CD1c-positive myeloid dendritic cell (primary cell): Measurements from ENCODE around the gene NAPA.

Experiments
- DNase-seq: peaks from one replicate; pipeline ENCODE4 v3.0.0-alpha.2; 2016; ENCODE audit errors: extremely low spot score

NAPA gene

DNA sequence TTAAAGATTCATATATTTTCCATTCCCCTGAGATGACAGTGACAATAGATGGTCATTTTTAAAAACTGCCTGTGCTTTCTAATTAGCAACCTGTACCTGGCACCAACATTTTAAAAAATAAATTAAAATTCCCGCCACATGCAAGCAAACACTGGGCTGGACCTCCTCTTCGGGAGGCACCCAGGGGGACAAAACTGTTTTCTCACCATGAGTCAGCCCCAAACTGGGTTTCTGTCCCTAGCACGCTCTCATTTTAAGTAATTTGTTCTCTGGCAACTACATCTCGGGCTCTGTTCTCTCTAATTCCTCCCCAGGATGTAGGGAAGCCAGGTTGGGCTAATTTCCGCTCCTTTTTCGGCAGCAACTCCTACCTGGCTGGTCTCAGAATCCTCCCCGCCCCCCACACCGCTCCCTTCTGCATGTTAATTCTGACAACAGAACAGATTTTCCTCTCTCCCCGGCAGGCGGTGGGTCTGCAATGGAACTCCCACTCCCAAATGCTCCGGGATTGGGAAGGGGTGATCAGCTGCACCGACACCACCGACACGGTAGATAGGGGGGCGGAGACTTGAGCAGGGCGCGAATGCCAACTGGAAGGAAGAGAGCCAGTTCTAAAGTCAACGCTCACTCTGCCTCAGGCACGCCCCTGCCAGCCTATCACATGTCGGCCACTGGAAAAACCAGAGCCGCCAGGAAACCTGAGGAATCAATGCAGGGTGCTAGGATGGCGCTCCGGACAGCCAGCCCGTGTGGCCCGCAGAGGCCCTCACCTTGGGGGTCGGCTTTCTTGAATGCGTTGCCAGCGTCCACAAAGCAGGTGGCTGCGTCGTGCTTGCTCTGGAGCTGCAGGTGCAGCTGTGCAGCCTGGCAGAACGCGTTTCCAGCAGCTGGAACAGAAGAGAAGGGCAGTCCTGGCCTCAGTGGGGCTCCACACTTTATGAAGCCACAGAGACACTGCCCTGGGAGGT is 14.7 kb downstream of the NAPA start:
- DNase-seq, result no peak

- DNase-seq, result no peak
Measured at GRCh38 chr19:47499371-47499770, 15.5 kb downstream of the NAPA start.

DNA sequence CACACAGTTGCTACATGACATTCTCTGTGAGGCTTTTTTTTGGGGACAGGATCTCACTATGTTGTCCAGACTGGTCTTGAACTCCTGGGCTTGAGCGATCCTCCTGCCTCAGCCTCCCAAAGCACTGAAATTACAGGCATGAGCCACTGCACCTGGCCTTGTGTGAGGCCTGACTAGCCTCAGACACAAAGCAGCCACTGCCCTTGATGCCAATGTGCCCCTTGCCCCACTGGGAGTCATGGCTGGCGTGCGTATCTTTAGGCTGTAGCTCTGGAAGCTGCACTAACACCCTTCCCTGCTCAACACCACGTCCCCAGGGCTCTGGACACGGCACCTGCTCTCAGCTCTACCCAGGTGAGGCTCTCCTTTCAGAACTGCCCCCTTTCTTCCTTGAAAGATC is 16.3 kb downstream of the NAPA start:
- DNase-seq, result no peak

- no peak for DNase-seq
Measured at GRCh38 chr19:47497821-47498520, 16.9 kb downstream of the NAPA start.

DNA sequence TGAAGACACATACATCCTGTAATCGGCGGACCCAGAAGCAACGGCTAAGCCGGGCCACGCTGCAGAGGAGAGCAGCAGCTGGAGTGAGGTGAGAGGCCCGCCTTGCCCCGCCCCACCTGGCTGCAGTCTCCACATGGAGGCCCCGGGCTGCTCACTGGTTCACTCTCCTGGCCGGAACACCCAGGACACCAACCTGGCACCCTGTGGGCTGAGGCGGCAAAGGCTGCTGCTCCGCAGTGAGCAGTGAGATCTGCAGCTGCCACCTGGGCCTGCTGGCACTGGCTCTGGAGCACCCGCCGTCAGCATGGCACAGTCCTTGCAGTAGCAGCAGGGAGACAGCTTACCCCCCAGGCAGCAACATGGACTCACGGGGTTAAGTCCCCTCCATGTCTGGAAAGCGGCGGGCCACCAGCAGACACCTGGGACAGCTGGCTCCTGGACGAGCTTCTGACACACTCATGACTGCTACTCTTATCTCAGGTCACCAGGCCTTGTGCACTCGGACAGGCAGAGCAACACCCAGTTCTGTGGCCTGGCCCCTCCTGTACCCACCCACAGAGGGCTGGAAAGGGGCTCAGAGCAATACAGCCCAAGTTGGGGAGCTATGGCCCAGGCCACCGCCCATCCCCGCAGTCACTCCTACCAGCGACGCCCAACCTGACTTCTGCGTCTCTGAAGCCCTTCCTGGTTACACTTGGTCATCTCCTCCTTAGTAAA is 17.7 kb downstream of the NAPA start:
- no peak for DNase-seq

- DNase-seq, result no peak
Measured at GRCh38 chr19:47495478-47496372, 19.1 kb downstream of the NAPA start.

GRCh38 chr19:47494729-47495128 is 20.1 kb downstream of the NAPA start:
- DNase-seq, result no peak

DNA sequence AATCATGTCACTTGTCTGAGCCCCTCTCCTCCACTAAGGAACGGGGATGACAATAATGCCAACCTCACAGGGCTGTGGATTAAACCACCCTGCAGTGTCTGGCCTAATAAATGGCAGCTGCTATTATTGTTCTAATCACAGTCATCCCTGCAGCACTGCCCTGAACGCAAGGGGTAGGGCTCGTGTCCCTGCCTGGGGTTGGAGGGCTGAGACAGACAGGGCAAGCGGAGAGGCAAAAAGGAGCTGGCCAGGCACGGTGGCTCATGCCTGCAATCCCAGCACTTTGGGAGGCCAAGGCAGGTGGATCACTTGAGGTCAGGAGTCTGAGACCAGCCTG is 20.7 kb downstream of the NAPA start:
- no peak for DNase-seq

DNA sequence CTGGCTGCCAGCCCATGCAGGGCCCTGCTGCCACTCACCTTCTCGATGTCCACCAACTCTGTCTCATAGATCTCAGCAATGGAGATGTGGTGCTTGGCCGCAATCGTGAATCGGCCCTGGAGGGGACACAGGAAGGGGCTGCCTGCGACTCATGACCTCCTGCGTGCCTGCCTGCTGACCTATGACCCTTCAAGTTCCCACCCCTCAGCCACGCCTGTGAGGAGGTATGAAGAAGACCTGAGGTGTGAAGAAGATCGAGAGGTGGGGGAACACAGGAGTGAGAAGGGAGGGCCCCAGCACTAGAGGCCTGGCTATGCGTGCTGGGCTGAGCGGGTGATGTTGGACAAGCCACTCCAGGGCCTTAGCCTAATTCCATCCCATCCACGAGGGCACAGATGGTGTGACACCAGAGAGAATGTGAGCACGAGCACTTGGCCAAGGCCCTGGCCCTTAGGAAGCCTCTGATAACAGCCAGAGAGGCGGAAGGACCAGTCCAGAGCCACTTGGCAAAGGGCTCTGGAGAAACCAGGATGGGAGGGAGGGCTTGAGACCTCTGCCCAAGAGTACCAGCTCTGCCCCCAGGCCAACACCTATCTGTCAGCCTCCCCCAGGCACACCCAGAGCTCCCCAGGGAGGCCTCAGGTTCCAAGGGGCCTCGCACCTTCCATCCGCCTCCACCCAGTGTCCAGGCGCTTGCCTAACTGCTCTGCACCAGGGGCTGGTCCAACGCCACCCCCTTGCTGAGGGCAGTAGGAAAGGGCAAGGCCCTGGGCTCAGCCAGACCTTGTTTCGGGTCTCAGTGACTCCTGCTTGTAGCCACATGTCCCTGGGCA is 21.3 kb downstream of the NAPA start:
- no peak for DNase-seq

DNA sequence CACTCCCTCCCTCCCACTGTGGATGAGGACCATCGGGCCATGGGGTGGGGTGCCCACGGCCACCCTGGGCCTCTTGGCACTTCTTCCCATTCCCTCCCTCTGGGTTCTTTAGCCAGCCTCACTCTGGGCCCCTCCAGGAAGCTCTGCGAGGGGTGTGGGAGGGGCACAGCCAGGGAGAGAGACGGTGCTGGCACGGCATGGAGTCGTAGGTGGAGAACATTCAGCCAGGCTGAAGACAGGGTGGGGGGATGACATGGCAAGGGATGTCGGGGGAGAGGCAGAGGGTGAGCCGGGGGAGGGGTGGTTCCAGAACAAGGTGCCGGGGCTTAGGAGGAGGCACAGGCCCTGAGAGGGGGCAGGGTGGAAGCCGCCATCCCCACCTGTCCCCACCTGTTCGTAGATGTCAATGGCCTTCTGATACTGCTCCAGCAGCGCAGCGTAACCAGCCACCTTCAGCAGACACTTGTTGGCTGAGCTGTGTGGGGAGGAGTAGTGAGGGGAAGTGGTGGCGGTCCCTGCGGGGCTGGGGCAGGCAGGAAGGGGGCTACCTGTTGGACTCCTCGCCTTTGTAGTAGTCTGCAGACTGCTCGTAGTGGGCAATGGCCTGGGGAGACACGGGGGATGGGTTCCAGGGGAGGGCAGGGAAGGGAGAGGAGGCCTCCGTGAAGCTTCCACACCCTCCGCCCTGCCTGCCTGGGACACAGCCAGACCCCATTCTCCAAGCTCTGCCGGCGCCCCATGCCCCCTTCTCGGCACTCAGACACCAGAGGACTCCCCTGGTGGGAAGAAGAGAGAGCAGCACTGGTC is 22.1 kb downstream of the NAPA start:
- no peak for DNase-seq

- no peak for DNase-seq
Measured at GRCh38 chr19:47492137-47492533, 22.7 kb downstream of the NAPA start.

DNA sequence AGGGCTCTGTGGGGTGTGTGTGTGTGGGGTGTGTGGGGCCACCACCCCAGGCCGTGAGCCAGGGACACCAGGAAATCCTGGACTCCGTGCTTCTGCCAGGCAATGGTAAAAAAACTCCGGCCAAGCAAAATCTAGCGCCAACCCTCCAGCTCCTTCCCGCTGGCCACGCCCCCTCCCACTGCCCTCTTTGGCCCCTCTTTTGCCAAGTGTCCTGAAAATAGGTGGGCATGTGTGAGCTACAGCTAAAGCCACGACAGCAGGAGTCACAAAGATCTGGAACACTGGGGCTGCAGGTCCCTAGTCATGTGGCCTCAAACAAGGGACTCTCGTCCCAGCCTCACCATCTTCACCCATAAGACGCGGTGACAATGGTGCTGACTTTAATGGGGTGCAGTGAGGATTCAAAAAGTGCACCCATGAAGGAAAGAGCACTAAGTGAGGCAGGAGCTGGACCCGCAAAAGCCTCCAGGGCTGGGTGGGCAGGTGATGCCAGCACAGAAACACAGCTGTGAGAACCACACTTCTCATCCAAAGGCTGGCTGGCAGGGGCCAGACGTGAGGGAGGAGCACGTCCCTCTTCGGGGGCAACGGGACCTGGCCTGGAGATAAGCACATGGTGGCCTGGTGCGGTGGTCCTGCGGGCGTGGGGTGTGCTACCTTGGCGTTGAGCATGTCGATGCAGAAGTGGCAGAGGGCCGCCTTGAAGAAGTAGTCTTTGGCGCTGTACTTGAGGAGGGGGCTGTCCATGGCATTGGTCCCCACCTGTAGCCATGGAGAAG is 23.3 kb downstream of the NAPA start:
- no peak for DNase-seq

GRCh38 chr19:47490847-47491246 is 24.0 kb downstream of the NAPA start:
- DNase-seq, result no peak

DNA sequence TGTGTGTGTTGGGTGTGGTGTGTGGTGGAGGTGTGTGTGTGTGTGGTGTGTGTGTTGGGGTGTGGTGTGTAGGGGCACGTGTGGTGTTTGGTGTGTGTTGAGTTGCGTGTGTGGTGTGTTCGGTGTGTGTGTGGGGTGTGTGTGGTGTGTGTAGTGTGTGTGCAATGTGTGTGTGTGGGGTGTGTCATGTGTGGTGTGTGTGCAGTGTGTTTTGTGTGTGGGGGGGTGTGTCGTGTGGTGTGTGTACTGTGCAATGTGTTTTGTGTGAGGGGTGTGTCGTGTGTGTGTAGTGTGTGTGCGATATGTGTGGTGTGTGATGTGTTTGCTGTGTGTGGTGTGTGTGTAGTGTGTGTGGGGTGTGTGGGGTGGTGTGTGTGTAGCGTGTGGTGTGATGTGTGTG is 24.8 kb downstream of the NAPA start:
- no peak for DNase-seq

- DNase-seq, result no peak
Measured at GRCh38 chr19:47489072-47489914, 25.6 kb downstream of the NAPA start.

DNA sequence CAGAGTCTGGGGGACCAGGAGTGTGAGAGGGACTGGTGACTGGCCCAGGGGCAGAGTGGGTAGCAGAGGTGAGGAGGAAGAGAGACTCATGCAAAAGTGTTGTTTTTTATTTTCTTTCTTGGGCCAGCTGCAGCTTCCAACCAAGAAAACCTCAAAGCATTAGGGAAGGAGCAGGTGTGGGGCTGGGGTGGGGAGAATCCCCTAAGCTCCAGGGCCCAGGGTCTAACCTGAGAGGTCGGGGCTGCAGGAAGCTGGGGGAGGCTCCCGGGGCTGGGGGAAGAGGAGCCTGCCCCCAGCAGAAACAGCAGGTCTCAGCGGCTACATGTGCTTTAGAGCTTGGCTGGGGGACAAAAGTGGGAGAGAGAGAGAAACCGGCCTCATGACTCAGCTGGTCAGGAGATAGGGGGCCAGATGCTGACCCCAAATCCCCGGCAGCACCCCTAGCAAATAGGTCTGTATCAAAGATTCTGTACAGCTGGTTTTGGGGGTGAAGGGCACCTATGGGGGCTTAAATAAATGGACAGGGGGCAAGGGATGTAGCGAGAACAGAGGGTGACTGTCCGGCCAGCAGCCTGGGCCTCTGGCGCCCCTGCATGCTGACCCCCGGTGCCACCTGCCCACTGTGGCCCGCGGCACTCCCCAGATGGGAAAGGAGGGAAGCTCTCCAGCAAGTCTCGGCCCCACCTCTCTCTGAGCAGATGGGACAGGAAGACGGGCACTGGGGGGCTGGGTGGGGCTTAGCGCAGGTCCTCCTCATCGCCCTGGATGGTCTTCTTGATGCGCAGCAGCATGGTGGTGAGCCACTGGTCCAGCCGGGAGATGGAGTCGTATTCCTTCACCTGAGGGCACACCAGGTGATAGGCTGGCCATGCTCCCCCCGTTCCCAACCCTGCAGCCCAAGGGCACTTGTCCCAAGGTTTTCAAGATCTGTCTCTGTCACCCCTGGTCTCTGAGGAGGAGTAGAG is 27.0 kb downstream of the NAPA start:
- no peak for DNase-seq

DNA sequence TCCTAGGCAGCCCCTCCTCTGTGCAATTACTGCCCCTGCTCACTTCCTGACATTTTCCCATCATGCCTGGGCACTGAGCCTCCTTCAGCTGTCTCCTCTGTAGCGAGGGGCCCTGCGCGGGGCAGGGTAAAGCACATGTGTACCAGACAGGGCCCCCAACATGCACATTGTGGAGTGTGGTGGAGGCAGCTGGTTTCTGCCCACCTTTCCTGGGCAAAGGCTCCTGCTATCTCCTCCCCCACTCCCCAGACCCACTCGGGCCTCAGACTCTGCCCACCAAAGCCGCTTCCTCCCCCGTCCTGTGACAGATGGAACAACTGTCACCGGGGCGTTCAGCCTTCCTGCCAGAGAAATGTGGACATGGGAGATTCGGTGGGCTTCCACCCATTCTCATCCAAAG is 28.0 kb downstream of the NAPA start:
- no peak for DNase-seq
